Ureter (tissue), 1 donor: Measurements from ENCODE around the gene LRP1. TPM values are rescaled to one million over a fixed set of nuclear protein-coding genes. Genes with fewer than 3 reads are reported as not detected.

Experiments used
- DNase-seq: peaks from one replicate; pipeline ENCODE4 v3.0.0-alpha.2; 2020; ENCODE audit warnings: low spot score
- total RNA-seq: library from RNA; stranded (reverse); gene quantifications from one replicate; pipeline ENCODE4 v1.2.4, GENCODE V29; 2023
- donor health status: DM: yes; HTN: yes; CAD: no.

Gene LRP1
- total RNA-seq, 1 donor from 2014 or later = 180 TPM

DNA sequence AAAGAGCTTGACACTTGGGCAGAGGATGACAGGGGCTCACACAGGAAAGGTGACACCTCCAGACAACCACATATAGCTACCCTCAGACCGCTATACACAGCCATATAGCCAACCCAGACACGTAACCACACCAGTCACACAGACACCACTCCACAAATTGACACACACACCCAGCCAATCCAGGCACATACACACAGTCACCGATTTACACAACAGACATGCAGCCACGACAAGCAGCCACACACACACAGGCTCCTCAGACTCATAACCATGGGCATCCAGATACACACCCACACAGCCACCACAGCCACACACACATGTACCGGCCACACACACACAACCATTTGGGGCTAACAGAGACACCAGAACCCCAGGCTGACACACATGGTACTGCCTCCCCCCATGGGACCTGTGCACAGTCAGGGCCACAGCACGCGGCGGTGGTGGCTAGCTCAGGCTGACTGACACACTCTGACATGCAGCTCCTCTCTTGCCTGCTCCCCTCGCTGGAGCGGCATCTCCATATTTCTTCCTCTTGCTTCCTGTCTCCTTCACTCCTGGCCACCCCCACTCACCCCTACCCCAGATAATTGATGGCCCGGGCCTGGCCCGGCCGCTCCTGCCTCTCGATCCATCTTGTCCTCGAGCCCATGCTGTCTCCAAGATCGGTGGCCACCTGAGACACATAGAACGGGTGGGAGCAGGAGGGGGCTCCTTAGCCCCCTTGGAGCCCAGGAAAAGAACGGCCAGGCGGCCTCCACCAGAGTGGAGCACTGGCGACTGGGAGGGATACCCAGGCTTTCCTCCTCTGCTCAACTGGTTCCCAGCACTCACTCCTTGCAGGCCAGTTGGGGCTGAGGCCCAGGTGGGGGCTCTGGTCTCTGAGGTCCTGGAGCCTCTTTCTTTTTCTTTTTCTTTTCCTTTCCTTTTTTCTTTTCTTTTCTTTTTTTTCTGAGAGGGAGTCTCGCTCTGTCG, 95.2 kb downstream of the LRP1 start:
- DNase-seq = no peak

DNA sequence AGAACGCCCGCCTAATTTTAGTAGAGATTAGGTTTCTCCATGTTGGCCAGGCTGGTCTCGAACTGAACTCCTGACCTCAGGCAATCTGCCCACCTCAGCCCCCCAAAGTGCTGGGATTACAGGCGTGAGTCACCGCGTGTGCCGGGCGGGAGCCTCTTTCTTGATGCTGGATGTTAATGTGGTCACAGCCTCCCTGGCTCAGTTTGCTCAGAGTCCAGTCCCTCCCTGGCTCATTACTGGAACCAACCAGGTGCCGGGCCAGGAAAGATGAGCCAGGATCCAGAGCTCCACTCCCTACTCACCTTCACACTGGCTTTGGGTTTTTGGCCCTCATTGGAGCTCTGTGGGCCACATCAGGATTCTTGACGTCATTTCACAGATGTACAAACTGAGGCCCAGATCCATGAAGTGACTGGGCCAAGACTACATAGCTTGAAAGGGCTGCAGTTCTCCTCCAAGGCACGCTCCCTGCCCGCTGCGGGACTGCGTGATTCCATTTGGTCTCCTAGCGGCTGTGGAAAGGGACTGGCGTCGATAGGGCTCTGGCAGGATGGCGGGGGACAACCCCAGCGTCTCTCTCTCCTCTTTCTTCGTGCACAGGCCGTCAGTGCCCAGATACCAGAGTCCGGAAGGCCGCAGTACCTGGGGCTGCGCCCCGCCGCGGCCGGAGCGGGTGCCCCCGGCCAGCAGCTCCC, 96.1 kb downstream of the LRP1 start:
- DNase-seq = no peak

DNA sequence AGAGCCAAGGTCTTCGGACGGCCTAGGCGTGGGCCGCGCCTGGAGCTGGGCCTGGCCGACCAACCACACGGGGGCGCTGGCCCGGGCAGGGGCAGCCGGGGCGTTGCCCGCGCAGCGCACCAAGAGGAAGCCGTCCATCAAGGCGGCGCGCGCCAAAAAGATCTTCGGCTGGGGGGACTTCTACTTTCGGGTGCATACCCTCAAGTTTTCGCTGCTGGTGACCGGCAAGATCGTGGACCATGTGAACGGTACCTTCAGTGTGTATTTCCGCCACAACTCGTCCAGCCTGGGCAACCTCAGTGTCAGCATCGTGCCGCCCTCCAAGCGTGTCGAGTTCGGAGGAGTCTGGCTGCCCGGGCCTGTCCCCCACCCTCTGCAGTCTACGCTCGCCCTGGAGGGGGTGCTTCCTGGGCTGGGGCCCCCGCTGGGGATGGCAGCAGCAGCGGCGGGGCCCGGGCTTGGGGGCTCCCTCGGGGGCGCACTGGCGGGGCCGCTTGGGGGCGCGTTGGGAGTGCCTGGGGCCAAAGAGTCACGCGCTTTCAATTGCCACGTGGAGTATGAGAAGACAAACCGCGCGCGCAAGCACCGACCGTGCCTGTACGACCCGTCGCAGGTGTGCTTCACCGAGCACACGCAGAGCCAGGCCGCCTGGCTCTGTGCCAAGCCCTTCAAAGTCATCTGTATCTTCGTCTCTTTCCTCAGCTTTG, 96.8 kb downstream of the LRP1 start:
- DNase-seq = no peak

DNA sequence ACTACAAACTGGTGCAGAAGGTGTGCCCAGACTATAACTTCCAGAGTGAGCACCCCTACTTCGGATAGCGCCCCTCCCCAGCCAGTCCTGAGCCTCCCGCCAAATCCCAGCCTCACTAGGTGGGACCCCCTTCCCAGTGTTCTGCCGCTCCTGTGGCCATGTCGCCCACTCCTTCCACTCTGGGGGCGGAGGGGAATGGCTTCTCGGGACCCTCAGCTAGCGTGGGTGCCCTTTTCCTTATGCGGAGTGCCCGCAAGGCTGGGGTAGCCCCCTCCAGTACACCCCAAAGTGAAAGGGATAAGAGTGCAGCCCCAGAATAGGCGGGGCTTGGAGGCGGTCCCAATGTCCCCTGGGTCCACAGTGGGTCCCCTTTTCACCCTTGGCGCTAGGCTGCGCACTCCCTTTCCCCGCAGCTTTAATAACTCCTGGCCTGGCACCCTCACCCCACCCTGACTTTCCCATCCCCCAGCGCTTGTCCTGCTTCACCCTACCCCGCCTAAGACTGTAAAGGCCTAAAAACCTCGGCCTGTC, 97.5 kb downstream of the LRP1 start:
- no peak for DNase-seq

DNA sequence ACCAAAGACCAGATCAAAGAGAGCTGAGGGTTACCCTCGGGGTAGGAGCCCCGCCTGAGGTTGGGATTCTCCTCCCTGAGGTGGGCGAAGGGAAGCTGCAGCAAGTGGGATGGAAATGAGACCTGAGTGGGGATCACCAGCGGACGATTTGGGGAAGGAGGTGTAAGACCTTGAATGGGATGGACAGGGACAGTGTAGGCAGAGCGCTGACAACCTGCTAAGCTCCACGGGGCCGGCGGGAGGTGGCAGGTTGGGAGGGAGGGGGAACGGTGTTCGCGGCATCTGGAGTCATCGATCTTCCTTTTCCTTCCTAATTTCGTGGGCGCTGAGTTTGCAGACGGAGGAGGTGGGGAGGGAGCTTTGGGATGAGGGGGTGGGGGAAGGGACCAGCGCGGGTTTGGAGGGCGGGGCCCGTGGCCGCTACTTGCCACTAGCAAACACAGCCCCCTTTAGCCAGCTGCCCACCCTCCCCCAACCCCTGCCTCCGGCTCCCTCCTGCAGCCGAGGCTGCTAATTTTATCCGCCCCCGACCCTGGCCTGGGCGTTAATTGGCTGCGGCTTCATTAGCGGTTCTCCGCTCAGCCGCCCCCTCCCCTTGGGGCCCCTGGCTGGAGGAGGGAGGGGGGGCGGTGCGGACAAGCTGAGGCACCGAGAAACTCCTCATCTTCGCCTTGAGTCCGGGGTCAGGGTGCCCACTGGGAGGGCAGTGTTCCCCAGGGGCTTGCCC, 98.5 kb downstream of the LRP1 start:
- DNase-seq = no peak

DNA sequence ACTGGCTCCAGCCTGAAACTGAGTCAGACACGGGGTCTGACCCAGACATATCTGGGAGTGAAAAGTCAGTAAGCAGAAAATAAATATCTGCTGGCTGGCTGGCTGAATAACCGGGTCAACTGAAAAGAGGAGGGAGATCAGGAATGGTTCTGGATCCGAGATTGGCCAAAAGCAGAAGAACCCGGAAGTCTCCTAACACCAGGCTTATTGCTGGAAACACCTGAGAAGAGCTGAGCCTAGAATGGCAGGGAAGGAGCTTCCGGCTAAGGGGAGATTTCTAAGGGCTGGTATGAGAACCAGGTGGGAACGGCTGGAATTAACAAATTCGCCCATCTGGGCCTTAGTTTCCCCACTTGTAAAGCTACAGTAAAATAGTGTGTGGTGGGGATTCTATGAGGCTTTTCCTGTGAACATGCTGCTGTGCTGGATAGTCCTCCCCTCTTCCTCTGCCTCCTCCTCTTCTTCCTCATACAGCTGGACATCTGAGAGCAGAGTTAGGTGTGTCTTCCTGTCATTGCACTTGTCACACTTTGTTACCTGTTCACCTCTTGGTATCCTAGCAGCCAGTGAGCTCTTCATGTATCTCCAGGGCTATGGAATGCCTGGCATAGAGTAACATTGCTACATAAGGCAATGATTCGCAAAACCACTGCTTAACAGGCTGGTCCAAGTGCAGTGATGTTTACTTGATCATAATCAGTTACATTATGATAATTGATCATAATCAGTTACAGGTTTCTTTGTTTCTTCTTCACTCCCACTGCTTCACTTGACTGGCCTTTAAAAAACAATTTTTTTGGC, 99.2 kb downstream of the LRP1 start:
- no peak for DNase-seq

DNA sequence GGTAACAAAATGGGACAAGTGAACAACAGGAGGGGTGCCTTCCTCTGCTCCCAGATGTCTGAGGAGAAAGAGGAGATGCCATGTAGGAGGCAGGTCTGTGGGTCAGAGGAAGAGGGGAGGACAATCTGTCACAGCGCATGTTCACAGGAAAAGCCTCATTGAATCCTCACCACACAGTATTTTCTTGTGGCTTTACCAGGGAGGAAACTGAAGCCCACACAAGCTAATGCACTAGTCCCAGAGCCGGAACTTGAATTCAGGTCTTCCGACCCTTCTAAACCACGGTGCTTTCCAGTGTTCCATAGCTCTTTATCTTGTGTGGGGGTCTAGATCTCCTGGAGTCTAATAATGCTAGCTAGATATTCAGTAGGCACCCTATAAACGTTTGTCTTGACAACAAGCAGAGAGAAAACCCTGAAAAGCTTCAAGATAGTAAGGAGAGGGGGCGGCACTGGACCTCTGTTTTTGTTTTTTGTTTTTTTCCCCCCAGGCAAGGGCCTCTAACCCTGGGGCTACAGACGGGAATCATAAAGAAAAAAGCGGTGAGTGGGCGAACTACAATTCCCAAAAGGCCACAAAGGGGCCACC, 100.9 kb downstream of the LRP1 start:
- DNase-seq = no peak

DNA sequence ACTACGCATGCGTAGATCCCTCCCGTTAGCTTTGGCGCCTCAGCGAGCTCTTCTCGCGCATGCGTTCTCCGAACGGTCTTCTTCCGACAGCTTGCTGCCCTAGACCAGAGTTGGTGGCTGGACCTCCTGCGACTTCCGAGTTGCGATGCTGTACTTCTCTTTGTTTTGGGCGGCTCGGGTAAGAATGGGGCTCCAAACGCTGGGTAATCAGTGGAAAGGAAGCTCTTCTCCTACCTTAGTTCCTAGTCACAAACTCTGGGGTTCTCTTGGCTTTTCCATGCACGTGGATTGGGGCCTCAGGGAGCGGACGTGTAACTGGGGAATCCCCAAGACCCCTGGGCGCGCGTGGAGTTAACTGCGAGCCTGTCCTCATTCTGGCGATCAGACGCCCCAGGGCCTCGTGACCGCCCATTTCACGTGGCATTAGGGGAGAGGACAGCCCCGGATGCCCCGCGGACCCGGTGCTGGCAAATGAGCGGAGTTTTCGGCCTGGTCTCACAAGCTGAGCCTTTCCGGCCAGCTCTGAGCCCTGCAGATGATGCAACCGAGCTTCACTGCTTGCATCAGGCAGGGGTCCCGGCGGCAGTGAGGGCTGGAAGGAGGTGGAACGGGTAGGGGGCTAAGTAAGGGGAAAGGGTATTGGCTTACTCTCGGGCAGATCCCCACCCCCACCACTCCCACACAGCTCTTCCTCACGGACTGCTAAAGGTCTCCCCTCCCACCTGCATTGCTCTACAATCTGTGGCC, 101.5 kb downstream of the LRP1 start, which contains the start of gene SHMT2:
Gene SHMT2 (plus strand): TSS at position 78 of the 747 bp plus-strand sequence. CDS start 68 bp downstream, at position 146.
- DNase-seq = peak; percentile 94

DNA sequence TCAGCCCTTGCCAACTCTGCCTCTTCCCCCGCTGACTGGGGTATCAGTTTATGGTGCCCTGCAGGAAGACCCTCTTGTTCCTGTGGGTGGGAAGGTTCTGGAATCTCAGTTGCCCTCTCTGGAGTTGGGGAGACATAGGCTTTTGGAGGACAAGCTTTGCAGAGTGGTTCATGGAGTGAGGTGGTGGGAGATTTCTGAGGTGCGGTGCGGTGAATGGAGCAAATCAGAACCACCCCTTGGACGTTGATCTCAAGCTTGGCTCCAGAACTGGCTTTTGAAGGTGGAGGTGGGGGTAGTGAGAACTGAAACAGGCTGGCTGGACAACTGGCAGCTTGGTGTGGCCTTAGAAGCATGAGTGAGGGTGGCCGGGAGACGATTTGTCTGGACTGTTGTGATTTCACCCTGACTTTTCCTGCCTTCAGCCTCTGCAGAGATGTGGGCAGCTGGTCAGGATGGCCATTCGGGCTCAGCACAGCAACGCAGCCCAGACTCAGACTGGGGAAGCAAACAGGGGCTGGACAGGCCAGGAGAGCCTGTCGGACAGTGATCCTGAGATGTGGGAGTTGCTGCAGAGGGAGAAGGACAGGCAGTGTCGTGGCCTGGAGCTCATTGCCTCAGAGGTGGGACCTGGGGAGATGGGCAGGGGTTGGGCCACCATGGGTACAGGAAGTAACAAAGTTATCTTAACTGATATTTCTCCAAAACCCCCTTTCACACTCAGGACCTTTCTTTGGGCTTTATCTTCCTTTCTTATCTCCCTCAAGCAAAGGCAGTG, 102.3 kb downstream of the LRP1 start:
- no peak for DNase-seq

DNA sequence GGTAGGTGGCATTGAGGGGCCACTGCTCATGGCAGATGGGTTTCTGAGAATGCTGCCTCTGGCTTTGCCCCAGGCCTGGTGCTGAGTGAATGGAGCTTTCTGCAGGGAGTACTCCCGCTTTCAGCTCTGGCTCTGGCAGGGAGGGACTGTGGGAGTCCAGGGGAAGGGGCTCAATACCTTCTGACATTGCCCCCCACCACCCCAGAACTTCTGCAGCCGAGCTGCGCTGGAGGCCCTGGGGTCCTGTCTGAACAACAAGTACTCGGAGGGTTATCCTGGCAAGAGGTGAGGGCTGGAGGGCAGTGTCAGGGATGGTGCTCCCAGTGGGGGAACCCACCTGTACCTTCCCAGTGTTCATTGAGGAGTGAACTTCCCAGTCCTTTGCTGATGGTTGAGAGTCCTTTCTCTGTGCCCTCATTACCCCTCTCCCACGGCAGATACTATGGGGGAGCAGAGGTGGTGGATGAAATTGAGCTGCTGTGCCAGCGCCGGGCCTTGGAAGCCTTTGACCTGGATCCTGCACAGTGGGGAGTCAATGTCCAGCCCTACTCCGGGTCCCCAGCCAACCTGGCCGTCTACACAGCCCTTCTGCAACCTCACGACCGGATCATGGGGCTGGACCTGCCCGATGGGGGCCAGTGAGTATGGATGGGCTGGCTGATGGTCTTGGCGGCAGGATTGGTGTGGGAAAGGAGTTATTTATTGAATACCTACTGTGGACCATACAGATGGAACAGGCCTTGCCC, 103.2 kb downstream of the LRP1 start:
- DNase-seq = no peak

DNA sequence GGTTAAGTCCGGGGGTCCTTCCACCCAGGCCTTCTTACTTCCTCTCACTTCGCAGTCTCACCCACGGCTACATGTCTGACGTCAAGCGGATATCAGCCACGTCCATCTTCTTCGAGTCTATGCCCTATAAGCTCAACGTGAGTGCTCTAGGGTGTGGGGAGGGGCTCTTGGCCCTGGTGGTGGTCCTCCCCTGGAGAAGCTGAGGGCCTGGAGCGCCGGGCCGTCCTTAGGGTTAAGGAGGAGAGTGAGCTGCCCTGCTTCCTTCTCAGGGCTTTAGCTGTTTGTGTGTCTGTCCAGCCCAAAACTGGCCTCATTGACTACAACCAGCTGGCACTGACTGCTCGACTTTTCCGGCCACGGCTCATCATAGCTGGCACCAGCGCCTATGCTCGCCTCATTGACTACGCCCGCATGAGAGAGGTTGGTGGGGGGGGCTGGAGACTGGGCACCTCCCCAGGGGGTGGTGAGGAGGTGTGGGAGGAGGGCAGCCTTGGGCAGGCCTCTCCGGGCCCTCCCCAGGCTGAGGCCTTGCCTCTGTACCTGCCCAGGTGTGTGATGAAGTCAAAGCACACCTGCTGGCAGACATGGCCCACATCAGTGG, 104.0 kb downstream of the LRP1 start:
- DNase-seq = no peak

DNA sequence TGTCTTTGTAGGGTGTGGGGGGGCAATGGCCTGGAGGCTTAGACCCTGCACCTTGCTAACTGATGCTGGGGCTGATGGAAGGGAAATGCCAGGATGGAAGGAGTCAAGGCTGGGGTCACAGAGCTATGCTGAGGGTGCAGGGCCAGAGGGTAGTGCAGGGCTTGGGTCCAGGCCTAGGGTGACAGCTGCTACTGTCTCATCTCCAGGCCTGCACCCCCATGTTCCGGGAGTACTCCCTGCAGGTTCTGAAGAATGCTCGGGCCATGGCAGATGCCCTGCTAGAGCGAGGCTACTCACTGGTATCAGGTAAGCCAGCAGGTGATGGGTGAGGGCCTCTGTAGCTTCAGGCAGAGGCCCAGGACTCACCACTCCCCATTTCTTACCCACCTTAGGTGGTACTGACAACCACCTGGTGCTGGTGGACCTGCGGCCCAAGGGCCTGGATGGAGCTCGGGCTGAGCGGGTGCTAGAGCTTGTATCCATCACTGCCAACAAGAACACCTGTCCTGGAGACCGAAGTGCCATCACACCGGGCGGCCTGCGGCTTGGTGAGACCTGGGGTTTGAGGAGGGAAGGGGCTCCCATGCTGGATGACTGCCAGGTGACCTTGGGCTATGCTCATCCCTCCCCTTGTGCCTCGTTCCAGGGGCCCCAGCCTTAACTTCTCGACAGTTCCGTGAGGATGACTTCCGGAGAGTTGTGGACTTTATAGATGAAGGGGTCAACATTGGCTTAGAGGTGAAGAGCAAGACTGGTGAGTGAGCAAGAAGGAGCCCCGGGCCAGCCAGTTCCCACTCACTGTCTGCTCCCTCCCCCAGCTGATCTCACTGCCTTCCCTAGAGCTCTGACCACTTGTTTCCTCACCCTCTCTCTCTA, 105.3 kb downstream of the LRP1 start:
- no peak for DNase-seq

DNA sequence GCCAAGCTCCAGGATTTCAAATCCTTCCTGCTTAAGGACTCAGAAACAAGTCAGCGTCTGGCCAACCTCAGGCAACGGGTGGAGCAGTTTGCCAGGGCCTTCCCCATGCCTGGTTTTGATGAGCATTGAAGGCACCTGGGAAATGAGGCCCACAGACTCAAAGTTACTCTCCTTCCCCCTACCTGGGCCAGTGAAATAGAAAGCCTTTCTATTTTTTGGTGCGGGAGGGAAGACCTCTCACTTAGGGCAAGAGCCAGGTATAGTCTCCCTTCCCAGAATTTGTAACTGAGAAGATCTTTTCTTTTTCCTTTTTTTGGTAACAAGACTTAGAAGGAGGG, 105.9 kb downstream of the LRP1 start:
- DNase-seq = no peak

DNA sequence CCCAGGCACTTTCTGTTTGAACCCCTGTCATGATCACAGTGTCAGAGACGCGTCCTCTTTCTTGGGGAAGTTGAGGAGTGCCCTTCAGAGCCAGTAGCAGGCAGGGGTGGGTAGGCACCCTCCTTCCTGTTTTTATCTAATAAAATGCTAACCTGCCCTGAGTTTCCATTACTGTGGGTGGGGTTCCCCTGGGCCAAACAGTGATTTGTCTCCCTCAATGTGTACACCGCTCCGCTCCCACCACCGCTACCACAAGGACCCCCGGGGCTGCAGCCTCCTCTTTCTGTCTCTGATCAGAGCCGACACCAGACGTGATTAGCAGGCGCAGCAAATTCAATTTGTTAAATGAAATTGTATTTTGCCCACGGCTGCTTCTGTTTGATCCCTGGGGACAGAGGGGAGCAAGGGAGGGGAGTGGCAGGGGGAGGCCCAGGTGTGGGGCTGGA, 106.3 kb downstream of the LRP1 start:
- DNase-seq = no peak

DNA sequence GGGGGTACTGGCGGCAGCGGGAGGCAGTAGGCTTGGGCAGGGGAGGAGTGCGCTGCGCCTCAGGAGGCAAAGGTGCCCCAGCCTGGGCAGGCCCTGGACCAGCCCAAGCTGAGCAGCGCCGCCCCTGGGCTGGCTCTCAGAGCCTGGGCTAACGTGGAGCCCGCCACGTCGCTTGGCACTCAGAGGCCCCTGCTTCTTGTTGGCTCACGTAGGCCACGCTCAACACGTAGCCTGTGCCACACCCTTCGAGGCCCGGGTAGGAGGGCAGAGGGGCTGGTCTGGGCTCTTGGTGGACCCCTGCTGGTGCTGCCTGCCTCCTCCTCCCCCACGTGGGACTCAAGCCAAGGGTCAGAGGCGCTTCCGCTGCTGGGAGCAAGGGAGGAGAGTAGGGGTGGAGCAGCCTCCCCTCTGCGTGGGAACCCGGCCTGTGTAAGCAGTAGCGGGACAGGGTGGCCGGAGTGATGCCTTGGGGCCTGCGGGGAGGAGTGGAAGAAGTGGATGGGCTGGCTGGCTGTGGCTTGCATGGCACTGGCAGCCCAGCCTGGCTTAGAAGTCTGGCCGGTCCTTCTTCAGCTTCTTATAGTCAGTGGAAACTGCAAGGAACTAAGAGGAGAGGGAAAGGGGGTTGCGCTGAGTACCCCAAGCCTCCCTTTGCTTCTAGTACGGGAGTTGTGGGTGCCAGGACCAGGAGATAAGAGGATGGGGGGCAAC, 106.9 kb downstream of the LRP1 start:
- no peak for DNase-seq

DNA sequence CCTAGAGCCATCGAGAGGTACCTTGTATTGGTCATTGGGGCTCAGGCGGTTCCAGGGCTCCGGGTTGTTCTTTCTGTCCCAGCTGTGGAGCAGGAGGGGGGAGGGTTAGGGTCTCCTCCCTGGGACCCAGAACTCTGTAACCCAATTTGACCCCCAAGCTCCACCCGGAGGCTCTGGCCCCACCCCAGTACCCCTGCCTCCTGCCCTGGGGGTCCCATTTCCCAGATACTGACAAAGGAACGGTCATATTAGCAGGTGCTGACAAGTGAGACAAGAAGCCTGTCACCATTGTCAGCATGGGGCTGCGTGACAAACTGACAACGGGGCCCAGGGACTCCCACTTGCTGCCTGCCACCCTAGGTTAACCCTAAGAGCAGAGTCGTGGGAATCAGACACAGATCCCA, 107.4 kb downstream of the LRP1 start:
- no peak for DNase-seq
